GM21529 (cell line): ENCODE data around the gene ACSF3.
"Not testable (repeated sequence)": the region's sequence is repeated elsewhere in the genome, so short reads cannot be mapped to it uniquely, and the experiment has no call there.

ENCODE experiments used
- ATAC-seq: cut with Tn5 transposase; IDR thresholded peaks from one replicate; pipeline ENCODE4 v1.9.1; 2021; ENCODE audit not compliant: unreplicated experiment

ACSF3 gene

GRCh38 chr16:89072548-89073130 is 21.0 kb upstream of the ACSF3 start:
- ATAC-seq: no peak

DNA sequence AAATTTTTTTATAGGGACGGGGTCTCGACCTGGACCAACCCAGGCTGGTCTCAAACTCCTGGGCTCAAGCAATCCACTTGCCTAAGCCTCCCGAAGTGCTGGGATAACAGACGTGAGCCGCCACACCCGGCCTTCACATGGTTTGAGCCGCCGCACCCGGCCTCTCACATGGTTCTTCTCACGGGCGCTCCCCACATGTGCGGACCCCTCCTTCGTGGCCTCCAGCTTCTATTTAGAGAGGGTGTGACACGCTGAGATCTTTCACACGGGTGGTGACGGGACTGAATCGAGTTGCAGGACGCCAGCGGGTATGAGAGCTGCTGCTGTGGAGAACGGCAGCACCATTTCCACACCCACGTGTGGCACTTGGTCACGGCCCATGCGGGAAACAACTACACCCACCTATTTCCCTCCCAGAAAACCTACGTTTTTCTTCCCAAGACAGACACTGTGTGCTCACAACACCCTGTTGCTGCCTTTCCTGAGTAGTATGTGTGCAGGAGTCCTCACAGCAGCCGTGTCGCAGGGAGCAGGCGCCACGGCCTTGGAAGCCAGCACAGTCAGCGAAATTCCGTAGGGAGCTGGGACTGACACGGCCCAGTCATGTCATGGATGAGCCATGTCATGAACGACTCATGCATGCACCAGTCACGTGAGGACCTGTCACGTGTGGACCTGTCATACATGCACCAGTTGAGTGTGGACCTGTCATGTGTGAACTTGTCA is 20.1 kb upstream of the ACSF3 start:
- no peak for ATAC-seq

DNA sequence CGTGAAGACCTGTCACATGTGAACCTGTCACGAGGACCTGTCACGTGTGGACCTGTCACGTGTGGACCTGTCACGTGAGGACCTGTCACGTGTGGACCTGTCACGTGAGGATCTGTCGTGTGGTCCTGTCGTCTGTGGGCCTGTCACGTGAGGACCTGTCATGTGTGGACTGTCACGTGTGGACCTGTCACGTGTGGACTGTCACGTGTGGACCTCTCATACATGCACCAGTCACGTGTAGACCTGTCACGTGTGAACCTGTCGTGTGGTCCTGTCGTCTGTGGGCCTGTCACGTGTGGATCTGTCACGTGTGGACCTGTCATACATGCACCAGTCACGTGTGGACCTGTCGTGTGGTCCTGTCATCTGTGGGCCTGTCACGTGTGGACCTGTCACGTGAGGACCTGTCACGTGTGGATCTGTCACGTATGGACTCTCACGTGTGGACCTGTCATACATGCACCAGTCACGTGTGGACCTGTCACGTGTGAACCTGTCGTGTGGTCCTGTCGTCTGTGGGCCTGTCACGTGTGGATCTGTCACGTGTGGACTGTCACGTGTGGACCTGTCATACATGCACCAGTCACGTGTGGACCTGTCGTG is 19.5 kb upstream of the ACSF3 start:
- ATAC-seq: not testable (repeated sequence)

- ATAC-seq: no peak
These were observed 18.6 kb upstream of the ACSF3 start for GRCh38 chr16:89074803-89075688.

GRCh38 chr16:89076159-89076558 is 17.5 kb upstream of the ACSF3 start:
- no peak for ATAC-seq

GRCh38 chr16:89077076-89077475 is 16.6 kb upstream of the ACSF3 start:
- ATAC-seq: no peak

DNA sequence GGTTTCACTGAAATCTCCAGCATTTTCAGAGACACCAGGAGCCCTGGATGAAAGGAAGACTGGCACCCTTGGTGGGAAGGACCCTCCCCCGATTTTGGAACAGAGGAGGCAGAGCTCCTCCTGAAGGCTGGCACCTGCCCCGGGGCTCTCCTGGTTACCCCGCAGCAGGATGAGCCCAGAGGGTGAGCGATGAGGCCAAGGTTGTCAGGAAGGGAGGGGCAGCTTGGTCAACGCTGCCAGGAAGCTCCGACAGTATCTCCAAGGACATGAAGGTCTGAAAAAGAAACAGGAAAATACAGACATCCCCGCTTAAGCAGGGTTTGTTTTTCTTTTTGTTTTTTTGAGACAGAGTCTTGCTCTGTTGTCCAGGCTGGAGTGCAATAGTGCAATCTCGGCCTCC is 15.5 kb upstream of the ACSF3 start:
- no peak for ATAC-seq

DNA sequence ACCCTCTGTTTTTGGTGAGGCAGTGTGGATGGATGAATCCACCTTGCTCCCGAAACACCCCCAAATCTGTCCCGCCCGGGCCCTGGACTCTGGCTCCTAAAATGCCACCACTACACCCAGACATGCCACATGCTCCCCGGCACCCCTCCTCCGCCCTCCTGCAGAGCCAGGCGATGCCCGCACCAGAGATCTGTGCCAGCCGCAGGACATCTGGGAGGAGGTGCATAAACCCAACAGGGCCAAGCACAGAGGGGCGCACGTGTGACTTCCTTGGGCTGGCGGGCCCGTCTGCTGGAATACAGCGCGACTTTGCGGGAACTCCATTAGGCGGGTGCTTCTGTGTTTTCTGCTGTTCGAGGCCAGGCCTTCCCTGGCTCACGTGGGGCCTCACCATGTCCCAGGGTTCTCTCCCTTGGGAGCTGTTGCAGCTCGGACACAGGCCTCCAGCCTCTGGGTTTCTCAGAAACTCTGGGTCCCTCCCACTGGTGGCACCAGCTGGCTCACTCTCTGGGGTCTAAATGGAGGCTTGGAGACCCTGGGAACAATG is 14.1 kb upstream of the ACSF3 start:
- no peak for ATAC-seq

- ATAC-seq: no peak
These were observed 13.3 kb upstream of the ACSF3 start for GRCh38 chr16:89080196-89080853.

GRCh38 chr16:89081556-89081955 is 12.1 kb upstream of the ACSF3 start:
- no peak for ATAC-seq

DNA sequence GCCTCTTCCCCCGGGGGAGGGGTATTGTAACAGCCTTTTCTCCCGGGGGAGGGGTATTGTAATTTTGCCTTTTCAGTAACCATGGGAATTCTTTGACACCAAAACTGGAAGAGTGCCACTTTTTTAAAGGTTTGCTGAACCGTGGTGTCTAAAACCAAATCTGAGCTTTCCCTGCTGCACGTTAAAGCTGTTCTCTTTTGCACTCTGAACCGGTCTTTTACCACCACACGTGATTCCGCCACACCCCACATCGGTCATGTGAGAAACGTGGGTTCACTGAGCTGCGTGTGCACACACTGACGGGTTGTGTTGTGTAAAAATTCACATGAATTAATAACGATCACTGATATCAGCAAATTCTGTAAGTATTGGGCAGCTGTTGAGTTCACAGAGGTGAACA is 9.2 kb upstream of the ACSF3 start:
- no peak for ATAC-seq

GRCh38 chr16:89084814-89085612 is 8.6 kb upstream of the ACSF3 start:
- ATAC-seq: no peak

GRCh38 chr16:89085755-89086154 is 7.9 kb upstream of the ACSF3 start:
- no peak for ATAC-seq

- no peak for ATAC-seq
These were observed 5.6 kb upstream of the ACSF3 start for GRCh38 chr16:89087922-89088497.

GRCh38 chr16:89089120-89089519 is 4.5 kb upstream of the ACSF3 start:
- no peak for ATAC-seq

- ATAC-seq: no peak
These were observed 3.4 kb upstream of the ACSF3 start for GRCh38 chr16:89090182-89090630.

- ATAC-seq: no peak
These were observed 2.8 kb upstream of the ACSF3 start for GRCh38 chr16:89090669-89091426.

- ATAC-seq: no peak
These were observed 1.6 kb upstream of the ACSF3 start for GRCh38 chr16:89092013-89092412.

GRCh38 chr16:89093252-89093601 is 425 bp upstream of the ACSF3 start:
- not testable (repeated sequence) for ATAC-seq
